Adipocyte (in vitro differentiated cells): ENCODE data around the gene PSAT1.
A peak's percentile ranks its signal among the peaks of the same experiment; 100 is the strongest.

Experiments used
- DNase-seq: peaks from one replicate; pipeline ENCODE4 v3.0.0-alpha.2; 2015; ENCODE audit warnings: low read depth
- H3K27me3 ChIP-seq: replicated peaks from 2 replicates; pipeline ENCODE4 v1.7.0; 2013; ENCODE audit warnings: mild to moderate bottlenecking, low read length, moderate library complexity; ENCODE audit not compliant: control insufficient read depth, insufficient read depth
- H3K36me3 ChIP-seq: 2 replicates; pipeline ENCODE4 v1.7.0; 2013; ENCODE audit warnings: low read length, mild to moderate bottlenecking, moderate library complexity; ENCODE audit not compliant: control insufficient read depth, insufficient read depth, severe bottlenecking
- H3K4me1 ChIP-seq: 2 replicates; pipeline ENCODE4 v1.7.0; 2013; ENCODE audit warnings: mild to moderate bottlenecking, low read length, moderate library complexity; ENCODE audit not compliant: control insufficient read depth, insufficient read depth
- H3K4me3 ChIP-seq: 2 replicates; pipeline ENCODE4 v1.7.0; 2013; ENCODE audit warnings: mild to moderate bottlenecking, low read length, moderate library complexity
- H3K9ac ChIP-seq: 2 replicates; pipeline ENCODE4 v1.7.0; 2013; ENCODE audit warnings: mild to moderate bottlenecking, low read length, moderate library complexity
- H3K9me3 ChIP-seq: 2 replicates; pipeline ENCODE4 v1.7.0; 2013; ENCODE audit warnings: mild to moderate bottlenecking, low read length, moderate library complexity; ENCODE audit not compliant: control insufficient read depth

The PSAT1 gene

GRCh38 chr9:78304357-78304756, 7.4 kb downstream of the PSAT1 start:
- peaks cover 94% of the 10 kb centered on the region for H3K36me3 ChIP-seq
- no peaks in the 10 kb centered on the region for H3K9me3 ChIP-seq
- H3K9ac ChIP-seq, result no peak overlapping the region
- H3K27me3 ChIP-seq, result no peaks in the 10 kb centered on the region
- H3K4me3 ChIP-seq, result no peak overlapping the region
- DNase-seq, result no peak
- peaks cover 5% of the 10 kb centered on the region for H3K4me1 ChIP-seq

GRCh38 chr9:78306222-78307076, 9.5 kb downstream of the PSAT1 start:
- H3K4me3 ChIP-seq, result no peak overlapping the region
- H3K27me3 ChIP-seq, result no peaks in the 10 kb centered on the region
- no peak overlapping the region for H3K9ac ChIP-seq
- peaks cover 5% of the 10 kb centered on the region for H3K4me1 ChIP-seq
- peaks cover 89% of the 10 kb centered on the region for H3K36me3 ChIP-seq
- no peak for DNase-seq
- H3K9me3 ChIP-seq, result no peaks in the 10 kb centered on the region

GRCh38 chr9:78307360-78307759, 10.4 kb downstream of the PSAT1 start:
- DNase-seq, result no peak
- H3K4me3 ChIP-seq, result no peak overlapping the region
- H3K4me1 ChIP-seq, result peaks cover 5% of the 10 kb centered on the region
- peaks cover 88% of the 10 kb centered on the region for H3K36me3 ChIP-seq
- no peak overlapping the region for H3K9ac ChIP-seq
- no peaks in the 10 kb centered on the region for H3K27me3 ChIP-seq
- no peaks in the 10 kb centered on the region for H3K9me3 ChIP-seq

- H3K9ac ChIP-seq, result no peak overlapping the region
- no peaks in the 10 kb centered on the region for H3K9me3 ChIP-seq
- no peaks in the 10 kb centered on the region for H3K27me3 ChIP-seq
- peaks cover 3% of the 10 kb centered on the region for H3K4me1 ChIP-seq
- DNase-seq, result no peak
- H3K4me3 ChIP-seq, result no peak overlapping the region
- H3K36me3 ChIP-seq, result peaks cover 85% of the 10 kb centered on the region
These were observed 12.1 kb downstream of the PSAT1 start for GRCh38 chr9:78309066-78309465.

GRCh38 chr9:78311075-78311474, 14.2 kb downstream of the PSAT1 start:
- H3K9me3 ChIP-seq, result no peaks in the 10 kb centered on the region
- H3K9ac ChIP-seq, result no peak overlapping the region
- peaks cover 14% of the 10 kb centered on the region for H3K4me1 ChIP-seq
- no peak overlapping the region for H3K4me3 ChIP-seq
- no peak for DNase-seq
- H3K36me3 ChIP-seq, result peaks cover 66% of the 10 kb centered on the region
- no peaks in the 10 kb centered on the region for H3K27me3 ChIP-seq

GRCh38 chr9:78311886-78312524, 15.1 kb downstream of the PSAT1 start:
- Histone ChIP-seq H3K9ac (no peak overlapping the region), H3K4me3 (no peak overlapping the region), H3K27me3 (no peaks in the 10 kb centered on the region), H3K36me3 (peaks cover 66% of the 10 kb centered on the region), H3K9me3 (no peaks in the 10 kb centered on the region), H3K4me1 (peaks cover 15% of the 10 kb centered on the region)
- DNase-seq, result no peak

- H3K36me3 ChIP-seq, result peaks cover 62% of the 10 kb centered on the region
- peaks cover 28% of the 10 kb centered on the region for H3K4me1 ChIP-seq
These were observed 17.6 kb downstream of the PSAT1 start for GRCh38 chr9:78314550-78314949.

GRCh38 chr9:78314953-78315870, 18.3 kb downstream of the PSAT1 start:
- H3K9ac ChIP-seq, result no peak overlapping the region
- no peak overlapping the region for H3K4me3 ChIP-seq
- peak; percentile 53 for DNase-seq
- peaks cover 30% of the 10 kb centered on the region for H3K4me1 ChIP-seq
- H3K27me3 ChIP-seq, result no peaks in the 10 kb centered on the region
- H3K36me3 ChIP-seq, result peaks cover 55% of the 10 kb centered on the region
- no peaks in the 10 kb centered on the region for H3K9me3 ChIP-seq

More at GRCh38 chr9:78314550-78314949, 17.6 kb downstream of the PSAT1 start:
- no peak for DNase-seq
- Histone ChIP-seq H3K27me3 (no peaks in the 10 kb centered on the region), H3K9me3 (no peaks in the 10 kb centered on the region), H3K4me3 (no peak overlapping the region), H3K9ac (no peak overlapping the region)

GRCh38 chr9:78316166-78316892, 19.4 kb downstream of the PSAT1 start:
- Histone ChIP-seq H3K4me1 (peaks cover 37% of the 10 kb centered on the region), H3K9me3 (no peaks in the 10 kb centered on the region), H3K27me3 (no peaks in the 10 kb centered on the region), H3K36me3 (peaks cover 50% of the 10 kb centered on the region), H3K4me3 (no peak overlapping the region), H3K9ac (no peak overlapping the region)
- DNase-seq, result no peak

GRCh38 chr9:78319197-78320029, 22.5 kb downstream of the PSAT1 start:
- Histone ChIP-seq H3K36me3 (peaks cover 44% of the 10 kb centered on the region), H3K4me3 (no peak overlapping the region), H3K9ac (no peak overlapping the region), H3K4me1 (peaks cover 46% of the 10 kb centered on the region), H3K27me3 (no peaks in the 10 kb centered on the region), H3K9me3 (no peaks in the 10 kb centered on the region)
- DNase-seq, result no peak
